Measurements from ENCODE around the gene EPHB4. TPM values are rescaled to one million over a fixed set of nuclear protein-coding genes. Genes with fewer than 3 reads are reported as not detected.

EPHB4 gene
- 9.3 and 21.6 TPM in 2 replicates for total RNA-seq (2014; rRNA removed; shearing (Covaris generic); ENCODE audit: low replicate concordance)

- no peaks in the 10 kb centered on the region for H3K4me1 ChIP-seq (ENCODE audit: low read length)
- no peak for DNase-seq
- no peak within 1 kb of the TSS for H2AFZ ChIP-seq (ENCODE audit: low read length)
- H3K9me2 ChIP-seq (replicated peaks; ENCODE audit: insufficient read depth, low read length) = no peaks in the 10 kb centered on the region
- H3K79me2 ChIP-seq (ENCODE audit: low read length) = no peaks in the 10 kb centered on the region
- no peak within 1 kb of the TSS for H3K4me3 ChIP-seq (ENCODE audit: low read length)
- no peaks in the 10 kb centered on the region for H3K36me3 ChIP-seq (ENCODE audit: insufficient read depth, low read length)
- H4K20me1 ChIP-seq (ENCODE audit: insufficient read depth, low read depth, low read length) = no peaks in the 10 kb centered on the region
- H3K9me3 ChIP-seq (ENCODE audit: low read length) = no peaks in the 10 kb centered on the region
- H3K4me2 ChIP-seq (ENCODE audit: low read depth, low read length, poor library complexity, severe bottlenecking) = no peak within 1 kb of the TSS
- no peak within 1 kb of the TSS for H3K9ac ChIP-seq (ENCODE audit: low read length)
- no peaks in the 10 kb centered on the region for H3K27me3 ChIP-seq (ENCODE audit: low read length)
- H3K27ac ChIP-seq (ENCODE audit: low read length) = no peak within 1 kb of the TSS
Observed at GRCh38 chr7:100827330-100828226, at the start of gene EPHB4. Gene EPHB4, minus strand, starts transcription at chr7:100827523. Its CDS starts 493 bp downstream, at chr7:100827030.

GRCh38 chr7:100875356-100875751 is 48.0 kb upstream of the EPHB4 start:
- DNase-seq = peak; percentile 79
- Histone ChIP-seq H3K9me2 (replicated peaks; ENCODE audit: insufficient read depth, low read length) (no peaks in the 10 kb centered on the region), H3K4me1 (ENCODE audit: low read length) (peaks cover 28% of the 10 kb centered on the region), H3K79me2 (ENCODE audit: low read length) (peaks cover 59% of the 10 kb centered on the region), H3K36me3 (ENCODE audit: insufficient read depth, low read length) (peaks cover 40% of the 10 kb centered on the region), H3K9ac (ENCODE audit: low read length) (peak overlapping the region; percentile 91), H3K4me2 (ENCODE audit: low read depth, low read length, poor library complexity, severe bottlenecking) (peak overlapping the region; percentile 76), H4K20me1 (ENCODE audit: insufficient read depth, low read depth, low read length) (peaks cover 46% of the 10 kb centered on the region), H3K27me3 (ENCODE audit: low read length) (no peaks in the 10 kb centered on the region), H2AFZ (ENCODE audit: low read length) (no peak overlapping the region), H3K27ac (ENCODE audit: low read length) (peak overlapping the region; percentile 72), H3K9me3 (ENCODE audit: low read length) (no peaks in the 10 kb centered on the region), H3K4me3 (ENCODE audit: low read length) (peak overlapping the region; percentile 78)

GRCh38 chr7:100874577-100875355 is 47.4 kb upstream of the EPHB4 start, which contains the start of gene SRRT:
Gene SRRT, plus strand, starts transcription at chr7:100875103. Its CDS starts 488 bp downstream, at chr7:100875591.
- peaks cover 42% of the 10 kb centered on the region for H4K20me1 ChIP-seq (ENCODE audit: insufficient read depth, low read depth, low read length)
- H3K4me3 ChIP-seq (ENCODE audit: low read length) = peak within 1 kb of the TSS; percentile 78
- H3K79me2 ChIP-seq (ENCODE audit: low read length) = peaks cover 55% of the 10 kb centered on the region
- H3K36me3 ChIP-seq (ENCODE audit: insufficient read depth, low read length) = peaks cover 37% of the 10 kb centered on the region
- no peaks in the 10 kb centered on the region for H3K9me3 ChIP-seq (ENCODE audit: low read length)
- H3K9ac ChIP-seq (ENCODE audit: low read length) = peak within 1 kb of the TSS; percentile 91
- H3K27ac ChIP-seq (ENCODE audit: low read length) = peak within 1 kb of the TSS; percentile 72
- no peak within 1 kb of the TSS; the same call in 1 of the 2 replicates for H2AFZ ChIP-seq (ENCODE audit: low read length)
- H3K9me2 ChIP-seq (replicated peaks; ENCODE audit: insufficient read depth, low read length) = no peaks in the 10 kb centered on the region
- H3K27me3 ChIP-seq (ENCODE audit: low read length) = no peaks in the 10 kb centered on the region
- peak; percentile 100 for DNase-seq
- peak within 1 kb of the TSS; percentile 76 for H3K4me2 ChIP-seq (ENCODE audit: low read depth, low read length, poor library complexity, severe bottlenecking)
- H3K4me1 ChIP-seq (ENCODE audit: low read length) = peaks cover 28% of the 10 kb centered on the region

GRCh38 chr7:100874300-100874576 is 46.9 kb upstream of the EPHB4 start:
- H3K27me3 ChIP-seq (ENCODE audit: low read length) = no peaks in the 10 kb centered on the region
- H3K27ac ChIP-seq (ENCODE audit: low read length) = peak overlapping the region; percentile 68
- no peaks in the 10 kb centered on the region for H3K9me3 ChIP-seq (ENCODE audit: low read length)
- H3K9ac ChIP-seq (ENCODE audit: low read length) = peak overlapping the region; percentile 91
- peaks cover 37% of the 10 kb centered on the region; the same call in 1 of the 2 replicates for H4K20me1 ChIP-seq (ENCODE audit: insufficient read depth, low read depth, low read length)
- H3K4me3 ChIP-seq (ENCODE audit: low read length) = peak overlapping the region; percentile 78
- H3K4me1 ChIP-seq (ENCODE audit: low read length) = peaks cover 28% of the 10 kb centered on the region
- H3K9me2 ChIP-seq (replicated peaks; ENCODE audit: insufficient read depth, low read length) = no peaks in the 10 kb centered on the region
- H3K79me2 ChIP-seq (ENCODE audit: low read length) = peaks cover 50% of the 10 kb centered on the region
- H2AFZ ChIP-seq (ENCODE audit: low read length) = no peak overlapping the region; the same call in 1 of the 2 replicates
- peak overlapping the region; percentile 76 for H3K4me2 ChIP-seq (ENCODE audit: low read depth, low read length, poor library complexity, severe bottlenecking)
- no peak for DNase-seq
- peaks cover 32% of the 10 kb centered on the region for H3K36me3 ChIP-seq (ENCODE audit: insufficient read depth, low read length)

GRCh38 chr7:100873599-100874299 is 46.4 kb upstream of the EPHB4 start:
- peaks cover 32% of the 10 kb centered on the region; the same call in 1 of the 2 replicates for H4K20me1 ChIP-seq (ENCODE audit: insufficient read depth, low read depth, low read length)
- H3K9me3 ChIP-seq (ENCODE audit: low read length) = no peaks in the 10 kb centered on the region
- peaks cover 48% of the 10 kb centered on the region for H3K79me2 ChIP-seq (ENCODE audit: low read length)
- no peak overlapping the region for H3K27ac ChIP-seq (ENCODE audit: low read length)
- DNase-seq = no peak
- no peak overlapping the region for H2AFZ ChIP-seq (ENCODE audit: low read length)
- peak overlapping the region; percentile 78 for H3K4me3 ChIP-seq (ENCODE audit: low read length)
- no peaks in the 10 kb centered on the region for H3K9me2 ChIP-seq (replicated peaks; ENCODE audit: insufficient read depth, low read length)
- no peaks in the 10 kb centered on the region for H3K27me3 ChIP-seq (ENCODE audit: low read length)
- peaks cover 28% of the 10 kb centered on the region for H3K36me3 ChIP-seq (ENCODE audit: insufficient read depth, low read length)
- H3K4me1 ChIP-seq (ENCODE audit: low read length) = peaks cover 28% of the 10 kb centered on the region
- peak overlapping the region; percentile 91 for H3K9ac ChIP-seq (ENCODE audit: low read length)
- H3K4me2 ChIP-seq (ENCODE audit: low read depth, low read length, poor library complexity, severe bottlenecking) = peak overlapping the region; percentile 76

GRCh38 chr7:100867776-100868485 is 40.6 kb upstream of the EPHB4 start:
- peak overlapping the region; percentile 94 for H3K9ac ChIP-seq (ENCODE audit: low read length)
- peak overlapping the region; percentile 82; the same call in 1 of the 2 replicates for H2AFZ ChIP-seq (ENCODE audit: low read length)
- peak overlapping the region; percentile 90 for H3K4me3 ChIP-seq (ENCODE audit: low read length)
- no peak for DNase-seq
- peak overlapping the region; percentile 78 for H3K27ac ChIP-seq (ENCODE audit: low read length)
- no peaks in the 10 kb centered on the region for H4K20me1 ChIP-seq (ENCODE audit: insufficient read depth, low read depth, low read length)
- peak overlapping the region; percentile 96 for H3K4me2 ChIP-seq (ENCODE audit: low read depth, low read length, poor library complexity, severe bottlenecking)
- peaks cover 26% of the 10 kb centered on the region for H3K79me2 ChIP-seq (ENCODE audit: low read length)
- H3K9me2 ChIP-seq (replicated peaks; ENCODE audit: insufficient read depth, low read length) = no peaks in the 10 kb centered on the region
- no peaks in the 10 kb centered on the region for H3K36me3 ChIP-seq (ENCODE audit: insufficient read depth, low read length)
- H3K4me1 ChIP-seq (ENCODE audit: low read length) = peaks cover 20% of the 10 kb centered on the region
- no peaks in the 10 kb centered on the region for H3K9me3 ChIP-seq (ENCODE audit: low read length)
- H3K27me3 ChIP-seq (ENCODE audit: low read length) = no peaks in the 10 kb centered on the region

GRCh38 chr7:100867040-100867775 is 39.9 kb upstream of the EPHB4 start, which contains the start of gene TRIP6:
Gene TRIP6, plus strand, starts transcription at chr7:100867387. Its CDS starts 111 bp downstream, at chr7:100867498.
- H3K9me3 ChIP-seq (ENCODE audit: low read length) = no peaks in the 10 kb centered on the region
- H3K9me2 ChIP-seq (replicated peaks; ENCODE audit: insufficient read depth, low read length) = no peaks in the 10 kb centered on the region
- peak within 1 kb of the TSS; percentile 96 for H3K4me2 ChIP-seq (ENCODE audit: low read depth, low read length, poor library complexity, severe bottlenecking)
- peak within 1 kb of the TSS; percentile 90 for H3K4me3 ChIP-seq (ENCODE audit: low read length)
- peaks cover 20% of the 10 kb centered on the region for H3K4me1 ChIP-seq (ENCODE audit: low read length)
- H3K27ac ChIP-seq (ENCODE audit: low read length) = peak within 1 kb of the TSS; percentile 78
- DNase-seq = peak; percentile 85
- peak within 1 kb of the TSS; percentile 94 for H3K9ac ChIP-seq (ENCODE audit: low read length)
- peaks cover 26% of the 10 kb centered on the region for H3K79me2 ChIP-seq (ENCODE audit: low read length)
- H4K20me1 ChIP-seq (ENCODE audit: insufficient read depth, low read depth, low read length) = no peaks in the 10 kb centered on the region
- no peaks in the 10 kb centered on the region for H3K27me3 ChIP-seq (ENCODE audit: low read length)
- no peaks in the 10 kb centered on the region for H3K36me3 ChIP-seq (ENCODE audit: insufficient read depth, low read length)
- H2AFZ ChIP-seq (ENCODE audit: low read length) = peak within 1 kb of the TSS; percentile 82; the same call in 1 of the 2 replicates

All from Karpas-422 (cell line).